ENCODE data around the gene TMEM221.

Gene TMEM221

GRCh38 chr19:17490411-17490810 is 41.9 kb upstream of the TMEM221 start:
- Histone ChIP-seq H3K4me1 (peaks cover 0 to 6% (median 0%) of the 10 kb centered on the region in 4 donors), H3K27me3 (no peaks in the 10 kb centered on the region), H3K9me3 (no peaks in the 10 kb centered on the region), H3K4me3 (no peak overlapping the region), H3K27ac (no peak overlapping the region), H3K36me3 (peaks cover 4 to 49% (median 23%) of the 10 kb centered on the region in 3 donors)
- TF ChIP-seq, protein P1, sequence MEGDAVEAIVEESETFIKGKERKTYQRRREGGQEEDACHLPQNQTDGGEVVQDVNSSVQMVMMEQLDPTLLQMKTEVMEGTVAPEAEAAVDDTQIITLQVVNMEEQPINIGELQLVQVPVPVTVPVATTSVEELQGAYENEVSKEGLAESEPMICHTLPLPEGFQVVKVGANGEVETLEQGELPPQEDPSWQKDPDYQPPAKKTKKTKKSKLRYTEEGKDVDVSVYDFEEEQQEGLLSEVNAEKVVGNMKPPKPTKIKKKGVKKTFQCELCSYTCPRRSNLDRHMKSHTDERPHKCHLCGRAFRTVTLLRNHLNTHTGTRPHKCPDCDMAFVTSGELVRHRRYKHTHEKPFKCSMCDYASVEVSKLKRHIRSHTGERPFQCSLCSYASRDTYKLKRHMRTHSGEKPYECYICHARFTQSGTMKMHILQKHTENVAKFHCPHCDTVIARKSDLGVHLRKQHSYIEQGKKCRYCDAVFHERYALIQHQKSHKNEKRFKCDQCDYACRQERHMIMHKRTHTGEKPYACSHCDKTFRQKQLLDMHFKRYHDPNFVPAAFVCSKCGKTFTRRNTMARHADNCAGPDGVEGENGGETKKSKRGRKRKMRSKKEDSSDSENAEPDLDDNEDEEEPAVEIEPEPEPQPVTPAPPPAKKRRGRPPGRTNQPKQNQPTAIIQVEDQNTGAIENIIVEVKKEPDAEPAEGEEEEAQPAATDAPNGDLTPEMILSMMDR (IDR thresholded peaks at IDR 0.05), result no peak
- DNase-seq, result no peak
- intact Hi-C loops (cut with DNase I; ENCODE audit: low total_unique reads), result no loop called here

- intact Hi-C loops (cut with DNase I; ENCODE audit: low total_unique reads), result no loop called here
- no peak overlapping the region for H3K27ac ChIP-seq
Observed at GRCh38 chr19:17489392-17490030, 41.0 kb upstream of the TMEM221 start.

DNA sequence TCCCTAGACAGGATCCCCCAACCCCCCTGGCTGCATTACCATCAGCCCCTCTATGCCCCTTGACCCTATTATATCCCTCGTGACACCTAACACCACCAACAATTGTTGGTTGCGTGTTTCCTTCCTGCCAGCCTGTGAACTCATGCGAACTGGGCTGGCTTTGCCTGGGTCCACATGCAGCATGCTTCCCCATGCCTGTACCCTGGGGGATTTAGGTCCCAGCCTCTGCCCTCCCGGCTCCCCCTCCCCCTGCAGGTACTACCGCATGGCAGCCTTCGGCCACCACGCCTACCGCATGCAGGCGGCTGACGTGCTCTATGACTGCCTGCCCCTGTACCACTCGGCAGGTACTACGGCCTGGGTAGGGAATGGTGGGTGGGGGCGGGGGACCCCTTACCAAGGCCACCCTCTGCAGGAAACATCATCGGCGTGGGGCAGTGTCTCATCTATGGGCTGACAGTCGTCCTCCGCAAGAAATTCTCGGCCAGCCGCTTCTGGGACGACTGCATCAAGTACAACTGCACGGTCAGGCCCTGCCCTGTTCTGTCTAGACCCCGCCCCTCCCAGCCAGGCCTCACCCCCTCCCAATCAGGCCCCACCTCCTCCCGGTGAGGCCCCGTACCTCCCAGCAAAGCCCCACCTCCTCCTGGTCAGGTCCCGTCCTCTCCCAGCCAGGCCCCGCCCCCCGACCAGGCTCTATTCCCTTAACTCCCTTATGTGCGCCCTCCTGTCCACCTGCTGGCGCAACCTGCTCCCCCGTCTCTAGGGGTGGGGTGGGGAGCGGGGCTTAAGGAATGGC is 40.3 kb upstream of the TMEM221 start:
- peak; percentile 45 to 71 for DNase-seq
- Histone ChIP-seq H3K4me3 (no peak overlapping the region), H3K27ac (no peak overlapping the region), H3K9me3 (no peaks in the 10 kb centered on the region), H3K36me3 (peaks cover 4 to 49% (median 23%) of the 10 kb centered on the region in 3 donors), H3K4me1 (peaks cover 0 to 6% (median 0%) of the 10 kb centered on the region in 4 donors), H3K27me3 (no peaks in the 10 kb centered on the region)
- intact Hi-C loops (cut with DNase I; ENCODE audit: low total_unique reads), result no loop called here
- TF ChIP-seq, protein P1 (IDR thresholded peaks at IDR 0.05), result no peak

More at GRCh38 chr19:17489392-17490030, 41.0 kb upstream of the TMEM221 start:
- TF ChIP-seq, protein P1 (IDR thresholded peaks at IDR 0.05), result no peak
- Histone ChIP-seq H3K4me3 (no peak overlapping the region), H3K27me3 (no peaks in the 10 kb centered on the region), H3K4me1 (peaks cover 0 to 6% (median 0%) of the 10 kb centered on the region in 4 donors), H3K36me3 (peaks cover 4 to 49% (median 23%) of the 10 kb centered on the region in 3 donors), H3K9me3 (no peaks in the 10 kb centered on the region)
- no peak for DNase-seq

- intact Hi-C loops (cut with DNase I; ENCODE audit: low total_unique reads), result no loop called here
- no peak for DNase-seq
- peaks cover 4 to 49% (median 23%) of the 10 kb centered on the region in 3 donors for H3K36me3 ChIP-seq
Observed at GRCh38 chr19:17487284-17488121, 39.0 kb upstream of the TMEM221 start.

More at GRCh38 chr19:17487284-17488121, 39.0 kb upstream of the TMEM221 start:
- H3K9me3 ChIP-seq, result no peaks in the 10 kb centered on the region
- H3K4me1 ChIP-seq, result peaks cover 0 to 6% (median 0%) of the 10 kb centered on the region in 4 donors
- TF ChIP-seq, protein P1 (IDR thresholded peaks at IDR 0.05), result no peak
- no peak overlapping the region for H3K4me3 ChIP-seq
- no peak overlapping the region for H3K27ac ChIP-seq
- no peaks in the 10 kb centered on the region for H3K27me3 ChIP-seq

All from tibial artery (tissue), 4 donors.